Measurements from ENCODE around the gene LEKR1. TPM values are rescaled to one million over a fixed set of nuclear protein-coding genes. Genes with fewer than 3 reads are reported as not detected.

The LEKR1 gene
- polyA plus RNA-seq, 1 donor from 2014 or later = 2.7 TPM

- no peak overlapping the region for H3K9ac ChIP-seq (ENCODE audit: low read length)
- no peak overlapping the region for H3K27ac ChIP-seq (ENCODE audit: low read length)
- no peak overlapping the region for H2AFZ ChIP-seq (ENCODE audit: low read depth, low read length)
- no peaks in the 10 kb centered on the region for H3K36me3 ChIP-seq (ENCODE audit: insufficient read depth, low read length)
- H3K9me3 ChIP-seq (ENCODE audit: low read length) = no peaks in the 10 kb centered on the region
- no peaks in the 10 kb centered on the region for H3K79me2 ChIP-seq (replicated peaks; ENCODE audit: insufficient read depth, low read length)
- no peaks in the 10 kb centered on the region for H3K27me3 ChIP-seq (ENCODE audit: insufficient read depth, low read depth, low read length)
- H4K20me1 ChIP-seq (ENCODE audit: insufficient read depth) = no peaks in the 10 kb centered on the region
- H3K4me3 ChIP-seq (ENCODE audit: low read length) = no peak overlapping the region
- H3K4me2 ChIP-seq (ENCODE audit: low read length) = no peak overlapping the region
- TF ChIP-seq CTCF (IDR thresholded peaks at IDR 0.05; ENCODE audit: poor library complexity, severe bottlenecking) (no peak), TAF1 (IDR thresholded peaks at IDR 0.05; ENCODE audit: low read depth) (no peak), REST (IDR thresholded peaks at IDR 0.05; ENCODE audit: borderline replicate concordance) (no peak), RAD21 (conservative IDR thresholded peaks at IDR 0.05) (no peak), EP300 (conservative IDR thresholded peaks at IDR 0.05; ENCODE audit: poor library complexity, severe bottlenecking) (no peak), MXI1 (conservative IDR thresholded peaks at IDR 0.05; ENCODE audit: poor library complexity, severe bottlenecking) (no peak), SMC3 (conservative IDR thresholded peaks at IDR 0.05; ENCODE audit: poor library complexity) (no peak), EZH2 (IDR thresholded peaks at IDR 0.05; ENCODE audit: borderline replicate concordance, insufficient read depth, low read length, poor library complexity, severe bottlenecking) (no peak), POLR2AphosphoS5 (IDR thresholded peaks at IDR 0.05) (no peak)
- no peaks in the 10 kb centered on the region for H3K9me2 ChIP-seq (ENCODE audit: insufficient read depth, low read length)
- H3F3A ChIP-seq (ENCODE audit: insufficient read depth, low read length, poor library complexity, severe bottlenecking) = peaks cover 3% of the 10 kb centered on the region
These were observed 266.1 kb downstream of the LEKR1 start for GRCh38 chr3:157092230-157092629.

GRCh38 chr3:157093096-157093495 lies 266.9 kb downstream of the LEKR1 start:
- Histone ChIP-seq H3K36me3 (ENCODE audit: insufficient read depth, low read length) (no peaks in the 10 kb centered on the region), H3K9me2 (ENCODE audit: insufficient read depth, low read length) (no peaks in the 10 kb centered on the region), H3K27me3 (ENCODE audit: insufficient read depth, low read depth, low read length) (no peaks in the 10 kb centered on the region), H2AFZ (ENCODE audit: low read depth, low read length) (no peak overlapping the region), H3K27ac (ENCODE audit: low read length) (no peak overlapping the region), H3K4me2 (ENCODE audit: low read length) (no peak overlapping the region), H3K9ac (ENCODE audit: low read length) (no peak overlapping the region), H3F3A (ENCODE audit: insufficient read depth, low read length, poor library complexity, severe bottlenecking) (peaks cover 3% of the 10 kb centered on the region), H3K79me2 (replicated peaks; ENCODE audit: insufficient read depth, low read length) (no peaks in the 10 kb centered on the region), H3K9me3 (ENCODE audit: low read length) (no peaks in the 10 kb centered on the region), H3K4me3 (ENCODE audit: low read length) (no peak overlapping the region), H4K20me1 (ENCODE audit: insufficient read depth) (no peaks in the 10 kb centered on the region)
- TF ChIP-seq SMC3 (conservative IDR thresholded peaks at IDR 0.05; ENCODE audit: poor library complexity) = no peak
- no peak for TF ChIP-seq CTCF (IDR thresholded peaks at IDR 0.05; ENCODE audit: poor library complexity, severe bottlenecking)
- TF ChIP-seq REST (IDR thresholded peaks at IDR 0.05; ENCODE audit: borderline replicate concordance) = no peak
- no peak for TF ChIP-seq EP300 (conservative IDR thresholded peaks at IDR 0.05; ENCODE audit: poor library complexity, severe bottlenecking)
- TF ChIP-seq MXI1 (conservative IDR thresholded peaks at IDR 0.05; ENCODE audit: poor library complexity, severe bottlenecking) = no peak
- no peak for TF ChIP-seq EZH2 (IDR thresholded peaks at IDR 0.05; ENCODE audit: borderline replicate concordance, insufficient read depth, low read length, poor library complexity, severe bottlenecking)
- no peak for TF ChIP-seq RAD21 (conservative IDR thresholded peaks at IDR 0.05)

Measured in neural cell (in vitro differentiated cells).